Testis (tissue), 3 donors: Measurements from ENCODE around the gene C15orf61. TPM values are rescaled to one million over a fixed set of nuclear protein-coding genes. Genes with fewer than 3 reads are reported as not detected.

Experiments used
- DNase-seq: peaks from one replicate; pipeline ENCODE4 v3.0.0-alpha.2; 2019
- H3K27ac ChIP-seq, 2 donors: fragments of 200-600 bp; sonication (generic); one replicate each; pipeline ENCODE4 v1.5.1; 2019
- H3K27me3 ChIP-seq: fragments of 200-600 bp; sonication (generic); one replicate; pipeline ENCODE4 v1.5.1; 2019
- H3K36me3 ChIP-seq: fragments of 200-600 bp; sonication (generic); one replicate; pipeline ENCODE4 v1.5.1; 2017; ENCODE audit warnings: low read depth; ENCODE audit errors: missing control alignments
- H3K4me1 ChIP-seq: fragments of 200-600 bp; sonication (generic); one replicate; pipeline ENCODE4 v1.5.1; 2019
- H3K4me3 ChIP-seq, 2 donors: fragments of 200-600 bp; sonication (generic); one replicate each; pipeline ENCODE4 v1.5.1; 2017 to 2019
- H3K9me3 ChIP-seq: fragments of 200-600 bp; sonication (generic); one replicate; pipeline ENCODE4 v1.5.1; 2017
- POLR2A ChIP-seq: fragments of 450-650 bp; IDR thresholded peaks from one replicate; pipeline ENCODE4 v1.6.1; 2017; ENCODE audit warnings: antibody characterized with exemption, mild to moderate bottlenecking, moderate library complexity
- WGBS, 2 donors: methylation state at CpG; one replicate each; pipeline ENCODE4 v1.1.5; 2018; 5-methylcytosine and 5-hydroxymethylcytosine counted together
- intact Hi-C: fragments of 100-400 bp; cut with DNase I; formaldehyde crosslinking; loops from one replicate; pipeline ENCODE4 v1.15.1; 2023; ENCODE audit warnings: low total_unique reads
- polyA plus RNA-seq: library from polyadenylated mRNA; stranded (reverse); fragments of 350-450 nt; fragmentation: Illumina TruSeq; extraction: RNeasy Lipid Tissue Mini Kit (QIAGEN cat#74804); gene quantifications from one replicate; pipeline ENCODE4 v1.2.3, GENCODE V29; 2014; ENCODE audit warnings: low read depth, low replicate concordance; ENCODE audit not compliant: insufficient read depth
- total RNA-seq, 2 donors: library from RNA; depleted of rRNA; stranded (reverse); fragments of >200 nt; gene quantifications; one replicate each; pipeline ENCODE4 v1.2.3, GENCODE V29; 2016
- TF ChIP-seq, protein P1 (sequence below), 3 experiments: fragments of 450-650 bp in 2 of 3; fragments of 200-600 bp in 1 of 3; sonication (generic) in 1 of 3; IDR thresholded peaks; one replicate each; pipeline ENCODE4 v1.5.1; 2016 to 2019; ENCODE audit warnings: antibody characterized with exemption in 3 of 3, mild to moderate bottlenecking in 2 of 3, moderate library complexity in 1 of 3

C15orf61 gene
- total and polyA plus RNA-seq, 3 donors from 2014 or later, result 24.9 to 42.8 (median 28.6) TPM

DNA sequence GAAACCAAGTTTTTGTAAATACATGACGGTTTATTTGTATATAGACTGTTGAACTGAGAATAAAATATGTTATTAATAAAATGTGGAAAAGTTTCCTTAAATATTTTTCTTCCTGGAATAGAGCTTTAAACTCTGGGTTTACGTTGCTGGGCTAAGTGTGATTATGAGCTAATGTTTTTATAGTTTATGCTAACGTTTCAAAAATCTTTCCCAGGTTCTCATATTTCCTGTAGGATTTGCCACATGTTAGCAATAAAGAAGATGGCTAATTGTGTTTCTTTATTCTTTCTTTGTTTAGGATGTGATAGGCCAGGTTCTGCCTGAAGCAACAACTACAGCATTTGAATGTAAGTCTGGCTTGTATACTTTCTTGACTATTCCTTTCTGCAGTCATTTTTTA lies 28.8 kb downstream of the C15orf61 start:
- Histone ChIP-seq H3K36me3 (no peaks in the 10 kb centered on the region), H3K4me1 (peaks cover 6% of the 10 kb centered on the region), H3K9me3 (no peaks in the 10 kb centered on the region), H3K4me3 (no peak overlapping the region), H3K27ac (no peak overlapping the region), H3K27me3 (no peaks in the 10 kb centered on the region)
- no peak for DNase-seq
- TF ChIP-seq, protein P1, sequence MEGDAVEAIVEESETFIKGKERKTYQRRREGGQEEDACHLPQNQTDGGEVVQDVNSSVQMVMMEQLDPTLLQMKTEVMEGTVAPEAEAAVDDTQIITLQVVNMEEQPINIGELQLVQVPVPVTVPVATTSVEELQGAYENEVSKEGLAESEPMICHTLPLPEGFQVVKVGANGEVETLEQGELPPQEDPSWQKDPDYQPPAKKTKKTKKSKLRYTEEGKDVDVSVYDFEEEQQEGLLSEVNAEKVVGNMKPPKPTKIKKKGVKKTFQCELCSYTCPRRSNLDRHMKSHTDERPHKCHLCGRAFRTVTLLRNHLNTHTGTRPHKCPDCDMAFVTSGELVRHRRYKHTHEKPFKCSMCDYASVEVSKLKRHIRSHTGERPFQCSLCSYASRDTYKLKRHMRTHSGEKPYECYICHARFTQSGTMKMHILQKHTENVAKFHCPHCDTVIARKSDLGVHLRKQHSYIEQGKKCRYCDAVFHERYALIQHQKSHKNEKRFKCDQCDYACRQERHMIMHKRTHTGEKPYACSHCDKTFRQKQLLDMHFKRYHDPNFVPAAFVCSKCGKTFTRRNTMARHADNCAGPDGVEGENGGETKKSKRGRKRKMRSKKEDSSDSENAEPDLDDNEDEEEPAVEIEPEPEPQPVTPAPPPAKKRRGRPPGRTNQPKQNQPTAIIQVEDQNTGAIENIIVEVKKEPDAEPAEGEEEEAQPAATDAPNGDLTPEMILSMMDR (IDR thresholded peaks at IDR 0.05), result no peak
- intact Hi-C loops, result no loop called here
- 72 to 76% methylated on average over 3 of the region's 3 CpGs for WGBS, 2 donors

DNA sequence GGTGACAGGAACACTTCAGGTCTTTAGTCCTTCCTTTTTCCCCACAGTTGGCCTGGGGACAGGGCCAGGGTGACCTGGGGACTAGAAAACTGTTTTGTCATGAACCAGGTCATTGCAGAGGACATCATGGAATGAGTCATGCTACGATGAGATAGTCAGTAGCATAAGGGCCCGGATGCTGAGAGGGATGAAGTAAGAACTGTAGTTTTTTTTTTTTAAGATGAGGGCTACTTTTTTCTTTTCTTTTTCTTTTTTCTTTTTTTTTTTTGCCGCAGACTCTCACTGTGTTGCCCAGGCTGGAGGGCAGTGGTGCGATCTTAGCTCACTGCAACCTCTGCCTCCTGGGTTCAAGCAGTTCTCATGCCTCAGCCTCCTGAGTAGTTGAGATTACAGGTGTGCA lies 29.6 kb downstream of the C15orf61 start:
- Histone ChIP-seq H3K27ac (no peak overlapping the region), H3K36me3 (no peaks in the 10 kb centered on the region)

GRCh38 chr15:67551207-67551743 lies 30.3 kb downstream of the C15orf61 start:
- 63 to 74% methylated on average over 1 of the region's 1 CpG for WGBS, 2 donors
- TF ChIP-seq, protein P1 (IDR thresholded peaks at IDR 0.05), result no peak
- TF ChIP-seq POLR2A, result no peak
- intact Hi-C loops, result no loop called here

More for the DNA sequence above, 29.6 kb downstream of the C15orf61 start:
- H3K9me3 ChIP-seq, result no peaks in the 10 kb centered on the region
- no peak overlapping the region for H3K4me3 ChIP-seq
- DNase-seq, result no peak
- intact Hi-C loops, result no loop called here
- TF ChIP-seq, protein P1 (IDR thresholded peaks at IDR 0.05), result no peak
- TF ChIP-seq POLR2A, result no peak
- H3K27me3 ChIP-seq, result no peaks in the 10 kb centered on the region
- 76 to 84% methylated on average over 4 of the region's 4 CpGs for WGBS, 2 donors
- peaks cover 6% of the 10 kb centered on the region for H3K4me1 ChIP-seq

DNA sequence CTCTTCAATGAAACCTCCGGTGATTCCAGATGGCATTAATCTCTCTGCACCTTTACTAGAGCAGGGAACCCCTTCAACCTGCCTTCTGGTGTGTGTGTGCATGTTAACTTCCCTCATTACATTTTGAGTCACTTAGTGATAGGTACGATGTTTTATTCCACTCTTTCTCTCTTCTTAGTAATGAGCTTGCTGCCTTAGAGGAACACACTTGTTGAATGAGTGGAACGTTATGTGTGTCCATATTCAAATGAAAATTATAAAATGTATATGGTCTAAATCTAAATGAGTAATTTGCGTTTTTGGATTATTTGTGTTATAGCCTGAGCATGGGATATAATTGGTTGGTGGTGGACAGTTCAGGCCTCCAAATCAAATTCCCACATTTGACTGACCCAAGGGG lies 33.6 kb downstream of the C15orf61 start:
- H3K4me3 ChIP-seq, result no peak overlapping the region
- no peaks in the 10 kb centered on the region for H3K27me3 ChIP-seq
- H3K9me3 ChIP-seq, result no peaks in the 10 kb centered on the region
- no peak overlapping the region for H3K27ac ChIP-seq
- TF ChIP-seq, protein P1 (IDR thresholded peaks at IDR 0.05), result no peak
- no peak for TF ChIP-seq POLR2A
- H3K4me1 ChIP-seq, result peaks cover 6% of the 10 kb centered on the region
- H3K36me3 ChIP-seq, result no peaks in the 10 kb centered on the region
- whole genome bisulfite sequencing, 2 donors, result 96 to 97% methylated on average over 4 of the region's 4 CpGs
- intact Hi-C loops, result no loop called here
- DNase-seq, result no peak

More at GRCh38 chr15:67551207-67551743, 30.3 kb downstream of the C15orf61 start:
- H3K4me1 ChIP-seq, result peaks cover 6% of the 10 kb centered on the region
- H3K9me3 ChIP-seq, result no peaks in the 10 kb centered on the region
- H3K27ac ChIP-seq, result no peak overlapping the region
- DNase-seq, result peak; percentile 70
- H3K4me3 ChIP-seq, result no peak overlapping the region
- H3K36me3 ChIP-seq, result no peaks in the 10 kb centered on the region
- no peaks in the 10 kb centered on the region for H3K27me3 ChIP-seq

DNA sequence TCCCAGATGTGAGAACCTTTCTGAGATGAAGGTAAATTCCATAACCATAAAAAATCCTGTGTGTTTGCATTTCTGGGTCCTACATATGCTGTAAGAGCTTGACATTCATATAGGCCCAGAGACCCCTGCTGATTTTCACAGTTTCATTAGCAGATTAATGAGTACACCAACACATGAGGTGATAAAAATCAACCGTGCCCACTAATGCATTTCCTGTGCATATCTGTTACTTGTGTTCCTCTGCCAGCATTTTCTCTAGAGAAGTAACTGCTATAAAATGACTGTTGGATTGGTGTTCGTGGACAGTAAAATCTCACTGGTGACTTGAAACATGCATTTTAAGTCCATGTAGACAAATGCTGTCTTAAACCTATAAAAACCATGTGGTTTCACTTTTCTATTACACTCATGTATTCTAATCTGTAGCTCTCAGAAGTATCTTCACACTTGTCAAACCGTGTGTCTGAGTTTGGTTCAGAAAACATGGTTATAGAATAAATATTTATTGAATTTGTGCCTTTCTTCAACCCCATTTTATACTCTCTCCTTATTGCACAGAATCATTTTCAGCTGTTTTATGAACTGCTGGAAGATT lies 36.1 kb downstream of the C15orf61 start:
- no peak overlapping the region for H3K4me3 ChIP-seq
- no peaks in the 10 kb centered on the region for H3K9me3 ChIP-seq
- TF ChIP-seq, protein P1 (IDR thresholded peaks at IDR 0.05), result no peak
- TF ChIP-seq POLR2A, result no peak
- DNase-seq, result no peak
- no peaks in the 10 kb centered on the region for H3K27me3 ChIP-seq
- H3K36me3 ChIP-seq, result no peaks in the 10 kb centered on the region
- no peaks in the 10 kb centered on the region for H3K4me1 ChIP-seq
- intact Hi-C loops, result no loop called here
- no peak overlapping the region for H3K27ac ChIP-seq
- 82 to 92% methylated on average over 3 of the region's 3 CpGs for WGBS, 2 donors
